GM19351 (cell line): Measurements from ENCODE around the gene MCM5.
"Not testable (repeated sequence)": the region's sequence is repeated elsewhere in the genome, so short reads cannot be mapped to it uniquely, and the experiment has no call there.

ENCODE experiments used
- ATAC-seq: cut with Tn5 transposase; IDR thresholded peaks from one replicate; pipeline ENCODE4 v1.9.1; 2021; ENCODE audit warnings: mild to moderate bottlenecking, moderate library complexity; ENCODE audit not compliant: unreplicated experiment

Gene MCM5

GRCh38 chr22:35399678-35400500 lies at the start of gene MCM5:
MCM5 (plus strand) TSS chr22:35400140; CDS start chr22:35400439, 299 bp downstream.
- ATAC-seq, result peak; percentile 97

DNA sequence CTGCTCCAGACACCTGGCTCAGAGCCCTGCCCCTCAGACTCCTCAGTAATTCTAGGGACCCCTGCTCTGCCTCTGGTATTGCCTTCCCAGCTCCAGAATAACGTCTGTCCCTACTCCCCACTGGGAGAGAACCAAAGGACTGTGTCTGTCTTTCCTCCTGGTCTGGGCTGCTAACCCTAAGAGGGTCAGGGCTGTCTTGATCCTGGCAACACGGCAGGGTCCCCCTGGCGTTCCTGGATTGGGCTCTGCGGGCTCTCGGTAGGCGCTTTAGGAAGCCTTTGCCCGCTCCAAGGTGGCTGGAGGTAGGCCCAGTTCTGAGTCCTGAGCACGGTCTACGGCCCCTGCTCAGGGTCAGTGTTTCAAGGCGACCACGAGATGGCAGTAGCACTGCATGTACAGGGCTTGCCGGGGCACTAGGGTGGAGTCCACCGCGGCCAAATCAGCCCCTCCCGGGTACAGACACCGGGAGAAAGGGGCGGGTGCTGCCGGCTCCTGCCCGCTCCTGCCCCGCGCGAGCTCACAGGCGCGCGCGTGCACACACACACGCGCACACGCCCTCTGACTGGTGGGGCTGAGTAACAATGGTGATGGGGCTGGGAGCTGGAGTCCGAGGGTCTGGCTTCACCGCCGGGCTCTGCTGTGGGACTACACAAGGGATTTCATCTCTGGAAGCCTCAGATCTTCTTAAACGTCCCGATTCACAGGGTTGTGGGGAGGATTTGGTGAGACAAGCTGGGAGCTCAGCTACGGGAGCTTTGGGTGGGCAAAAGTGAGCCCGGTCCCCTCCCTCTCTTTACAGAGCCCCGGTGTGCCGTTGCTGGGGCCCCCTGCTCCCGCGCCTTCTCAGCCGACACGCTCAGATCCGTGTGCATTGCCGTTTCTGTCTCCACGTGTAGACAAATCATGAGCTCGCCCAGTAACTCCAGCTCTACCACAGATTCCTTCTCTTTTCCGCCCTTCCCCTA lies 49.1 kb upstream of the MCM5 start:
- ATAC-seq, result peak; percentile 84

GRCh38 chr22:35352214-35353111 lies 47.5 kb upstream of the MCM5 start:
- no peak for ATAC-seq

- no peak for ATAC-seq
Observed at GRCh38 chr22:35353318-35353717, 46.6 kb upstream of the MCM5 start.

- ATAC-seq, result no peak
Observed at GRCh38 chr22:35354068-35354467, 45.9 kb upstream of the MCM5 start.

DNA sequence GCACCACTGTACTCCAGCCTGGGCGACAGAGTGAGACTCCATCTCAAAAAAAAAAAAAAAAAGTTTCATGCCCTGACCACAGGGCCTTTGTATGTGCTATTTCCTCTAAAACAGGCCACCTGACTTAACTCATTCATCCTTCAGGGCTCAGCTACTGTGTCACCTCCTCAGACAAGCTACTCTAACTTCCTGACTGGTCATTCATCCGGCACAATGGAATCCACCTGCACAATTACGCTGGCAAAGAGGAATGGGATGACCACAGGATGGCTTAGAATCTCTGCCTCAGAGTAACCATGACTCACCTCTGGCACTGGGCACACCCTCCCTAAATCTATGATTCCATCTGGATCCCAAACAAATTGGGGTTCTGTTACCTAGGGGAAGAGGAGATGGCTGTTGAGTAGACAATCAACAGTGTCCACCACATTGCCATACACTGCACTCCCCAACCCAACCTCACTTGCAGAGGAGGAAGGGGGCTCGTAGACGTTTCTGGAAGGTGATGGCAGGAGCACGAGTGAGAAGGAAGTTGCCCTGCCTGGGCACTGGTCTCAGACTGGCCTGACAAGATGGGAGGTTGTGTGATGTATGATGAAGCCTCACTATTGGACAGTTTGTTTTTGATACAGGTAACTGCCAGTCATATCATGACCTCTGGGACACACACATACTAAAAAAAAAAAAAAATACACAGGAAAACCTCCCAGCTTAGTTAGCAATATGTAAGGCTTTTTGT lies 41.9 kb upstream of the MCM5 start:
- ATAC-seq, result no peak

DNA sequence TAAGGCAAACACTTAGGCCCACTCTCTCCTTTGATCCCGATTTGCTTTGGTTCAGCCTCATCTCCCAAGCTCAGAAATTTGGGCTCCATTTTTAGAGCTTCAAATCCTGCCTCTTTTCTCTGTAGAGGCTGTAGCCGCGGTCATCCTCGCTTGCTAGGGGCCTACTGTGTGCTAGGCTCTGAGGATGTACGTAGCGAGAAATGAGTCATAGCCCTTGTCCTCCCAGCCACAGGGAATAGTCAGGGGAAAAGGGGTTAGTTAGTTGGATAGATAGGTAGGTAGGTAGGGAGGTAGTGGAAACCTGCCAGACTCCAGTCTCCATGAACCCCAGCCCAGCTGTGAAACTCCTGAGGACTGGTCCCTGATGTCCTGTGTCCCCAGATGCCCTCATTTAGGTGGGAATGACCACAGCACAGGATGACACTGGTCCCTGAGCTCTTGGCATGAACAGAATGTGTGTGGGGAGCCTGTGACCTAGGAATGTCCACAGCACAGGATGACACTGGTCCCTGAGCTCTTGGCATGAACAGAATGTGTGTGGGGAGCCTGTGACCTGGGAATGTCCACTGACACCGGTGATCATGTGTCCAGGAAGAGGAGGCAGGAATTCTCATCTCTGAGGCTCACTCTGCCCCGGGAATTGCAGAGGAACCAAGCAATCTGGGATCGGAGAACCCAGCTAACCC lies 40.4 kb upstream of the MCM5 start:
- no peak for ATAC-seq

- no peak for ATAC-seq
Observed at GRCh38 chr22:35361001-35361558, 38.9 kb upstream of the MCM5 start.

DNA sequence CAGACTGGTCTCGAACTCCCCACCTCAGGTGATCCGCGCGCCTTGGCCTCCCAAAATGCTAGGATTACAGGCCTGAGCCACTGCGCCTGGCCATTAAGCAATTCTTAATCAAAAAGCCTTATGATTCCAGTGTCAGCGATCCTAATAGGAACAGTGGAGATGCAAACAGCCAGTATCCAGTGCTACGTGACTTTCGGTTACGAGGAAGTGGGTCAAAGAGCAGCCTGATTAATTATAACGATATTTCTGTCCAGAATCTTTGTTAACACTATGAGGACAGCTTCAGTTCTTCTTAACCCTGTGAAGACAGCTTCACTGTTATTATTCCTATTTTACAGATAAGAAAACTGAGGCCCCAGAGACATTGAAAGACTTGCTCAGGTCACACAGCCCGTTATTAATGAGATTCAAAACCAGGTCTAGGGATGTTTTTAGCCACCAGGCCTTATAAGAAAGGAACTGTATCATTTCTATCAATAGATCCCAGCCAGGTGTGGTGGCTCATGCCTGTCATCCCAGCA lies 36.3 kb upstream of the MCM5 start:
- ATAC-seq, result no peak

- not testable (repeated sequence) for ATAC-seq
Observed at GRCh38 chr22:35364230-35364629, 35.7 kb upstream of the MCM5 start.

- ATAC-seq, result no peak
Observed at GRCh38 chr22:35367331-35367886, 32.5 kb upstream of the MCM5 start.

DNA sequence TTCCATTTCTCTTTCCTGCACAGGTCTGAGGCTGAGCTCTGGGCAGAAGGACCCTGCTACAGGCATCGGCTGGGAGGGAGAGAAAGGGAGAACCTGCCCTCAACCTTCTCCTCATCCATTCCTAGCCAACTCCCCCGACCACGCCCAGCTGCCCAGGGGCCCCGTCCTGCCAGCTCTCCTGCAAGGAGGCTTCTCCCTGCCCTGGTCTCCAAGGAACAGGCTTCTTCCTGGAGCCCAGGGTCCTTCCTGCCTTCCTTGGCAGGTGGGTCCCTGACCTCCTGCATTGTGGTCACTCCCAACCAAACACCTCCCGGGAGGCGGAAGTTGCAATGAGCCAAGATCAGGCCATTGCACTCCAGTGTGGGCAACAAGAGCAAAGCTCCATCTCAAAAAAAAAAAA lies 31.6 kb upstream of the MCM5 start:
- no peak for ATAC-seq

DNA sequence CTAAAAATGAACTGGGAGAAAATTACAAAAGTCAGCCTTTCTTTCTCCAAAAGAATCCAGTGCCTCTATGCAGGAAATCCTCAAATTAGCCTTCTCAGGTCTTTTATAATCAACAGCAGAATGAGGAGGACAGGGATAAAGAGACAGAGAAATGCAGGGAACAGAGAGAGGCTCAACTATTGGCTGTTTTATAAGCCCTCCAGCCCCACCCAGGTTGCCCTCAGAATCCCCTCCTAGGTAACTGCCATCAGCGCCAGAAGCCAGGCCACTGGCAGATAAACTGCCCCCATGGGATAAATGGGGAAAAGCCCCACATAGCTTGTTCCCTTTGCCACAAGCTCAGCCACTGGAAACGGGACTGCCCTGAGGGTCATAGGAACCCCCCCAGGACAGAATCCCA lies 29.9 kb upstream of the MCM5 start:
- ATAC-seq, result no peak

- ATAC-seq, result no peak
Observed at GRCh38 chr22:35373781-35374180, 26.2 kb upstream of the MCM5 start.

GRCh38 chr22:35375031-35375430 lies 24.9 kb upstream of the MCM5 start:
- ATAC-seq, result no peak

GRCh38 chr22:35375526-35375925 lies 24.4 kb upstream of the MCM5 start:
- no peak for ATAC-seq

GRCh38 chr22:35376728-35377472 lies 23.0 kb upstream of the MCM5 start:
- ATAC-seq, result peak; percentile 61

DNA sequence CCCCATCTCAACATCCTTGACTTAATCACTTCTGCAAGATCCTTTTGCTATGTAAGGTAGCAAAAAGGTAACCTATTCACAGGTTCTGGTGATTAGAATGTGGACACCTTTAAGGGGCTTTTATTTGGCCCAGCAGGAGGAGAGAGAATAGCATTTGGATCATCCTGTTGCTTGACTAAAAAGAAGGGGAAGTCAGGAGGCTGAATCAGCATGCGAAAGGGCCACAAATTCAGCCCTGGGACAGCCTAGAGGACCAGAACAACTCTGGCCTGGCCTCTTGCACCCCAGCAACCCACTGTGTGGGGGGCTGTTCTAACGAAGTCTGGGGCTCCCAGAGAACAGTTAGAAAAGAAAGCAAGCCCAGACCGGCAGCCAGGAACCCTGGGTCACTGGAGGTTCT lies 22.2 kb upstream of the MCM5 start:
- no peak for ATAC-seq
